ENCODE results near the gene CHRFAM7A. TPM values are rescaled to one million over a fixed set of nuclear protein-coding genes. Genes with fewer than 3 reads are reported as not detected.
"Not testable (repeated sequence)": the region's sequence is repeated elsewhere in the genome, so short reads cannot be mapped to it uniquely, and the experiment has no call there.

The CHRFAM7A gene
- polyA plus RNA-seq (ENCODE audit: insufficient read length in 3 of 3) = 1 to 10 TPM; 1.5 to 1.7 (median 1.6) TPM

GRCh38 chr15:30392766-30393663, at the start of gene CHRFAM7A:
Gene CHRFAM7A, minus strand, starts transcription at chr15:30393540. Its CDS starts 10,189 bp downstream, at chr15:30383351.
- DNase-seq (ENCODE audit: low read depth in 3 of 3, low spot score in 2 of 3) = not testable (repeated sequence)

- not testable (repeated sequence) for DNase-seq (ENCODE audit: low read depth in 3 of 3, low spot score in 2 of 3)
Observed at GRCh38 chr15:30438348-30438747, 45.0 kb upstream of the CHRFAM7A start.

GRCh38 chr15:30435878-30436277, 42.5 kb upstream of the CHRFAM7A start:
- DNase-seq (ENCODE audit: low read depth in 3 of 3, low spot score in 2 of 3) = not testable (repeated sequence)

- not testable (repeated sequence) for DNase-seq (ENCODE audit: low read depth in 3 of 3, low spot score in 2 of 3)
Observed at GRCh38 chr15:30420723-30421122, 27.4 kb upstream of the CHRFAM7A start.

GRCh38 chr15:30414160-30414559, 20.8 kb upstream of the CHRFAM7A start, which contains the start of gene GOLGA8R:
Gene GOLGA8R, minus strand, starts transcription at chr15:30414260. Its CDS starts 98 bp downstream, at chr15:30414162.
- not testable (repeated sequence) for DNase-seq (ENCODE audit: low read depth in 3 of 3, low spot score in 2 of 3)

- DNase-seq (ENCODE audit: low read depth in 3 of 3, low spot score in 2 of 3) = not testable (repeated sequence)
Observed at GRCh38 chr15:30407636-30408035, 14.3 kb upstream of the CHRFAM7A start.

- DNase-seq (ENCODE audit: low read depth in 3 of 3, low spot score in 2 of 3) = not testable (repeated sequence)
Observed at GRCh38 chr15:30398988-30399387, 5.6 kb upstream of the CHRFAM7A start.

GRCh38 chr15:30393664-30393991, 288 bp upstream of the CHRFAM7A start:
- not testable (repeated sequence) for DNase-seq (ENCODE audit: low read depth in 3 of 3, low spot score in 2 of 3)

- DNase-seq (ENCODE audit: low read depth in 3 of 3, low spot score in 2 of 3) = not testable (repeated sequence)
Observed at GRCh38 chr15:30386318-30386887, 6.9 kb downstream of the CHRFAM7A start.

GRCh38 chr15:30377082-30377413, 16.3 kb downstream of the CHRFAM7A start:
- not testable (repeated sequence) for DNase-seq (ENCODE audit: low read depth in 3 of 3, low spot score in 2 of 3)

- not testable (repeated sequence) for DNase-seq (ENCODE audit: low read depth in 3 of 3, low spot score in 2 of 3)
Observed at GRCh38 chr15:30376375-30377081, 16.8 kb downstream of the CHRFAM7A start.

- not testable (repeated sequence) for DNase-seq (ENCODE audit: low read depth in 3 of 3, low spot score in 2 of 3)
Observed at GRCh38 chr15:30375872-30376271, 17.5 kb downstream of the CHRFAM7A start.

GRCh38 chr15:30374862-30375261, 18.5 kb downstream of the CHRFAM7A start:
- DNase-seq (ENCODE audit: low read depth in 3 of 3, low spot score in 2 of 3) = not testable (repeated sequence)

GRCh38 chr15:30368271-30368670, 25.1 kb downstream of the CHRFAM7A start:
- DNase-seq (ENCODE audit: low read depth in 3 of 3, low spot score in 2 of 3) = not testable (repeated sequence)

GRCh38 chr15:30367246-30367645, 26.1 kb downstream of the CHRFAM7A start:
- not testable (repeated sequence) for DNase-seq (ENCODE audit: low read depth in 3 of 3, low spot score in 2 of 3)

GRCh38 chr15:30361404-30361803, 31.9 kb downstream of the CHRFAM7A start:
- not testable (repeated sequence) for DNase-seq (ENCODE audit: low read depth in 3 of 3, low spot score in 2 of 3)

GRCh38 chr15:30360990-30361389, 32.4 kb downstream of the CHRFAM7A start:
- DNase-seq (ENCODE audit: low read depth in 3 of 3, low spot score in 2 of 3) = not testable (repeated sequence)

GRCh38 chr15:30355043-30355442, 38.3 kb downstream of the CHRFAM7A start:
- not testable (repeated sequence) for DNase-seq (ENCODE audit: low read depth in 3 of 3, low spot score in 2 of 3)

GRCh38 chr15:30349803-30350202, 43.5 kb downstream of the CHRFAM7A start:
- not testable (repeated sequence) for DNase-seq (ENCODE audit: low read depth in 3 of 3, low spot score in 2 of 3)

GRCh38 chr15:30336584-30336983, 56.8 kb downstream of the CHRFAM7A start:
- DNase-seq (ENCODE audit: low read depth in 3 of 3, low spot score in 2 of 3) = not testable (repeated sequence)

GRCh38 chr15:30334152-30334551, 59.2 kb downstream of the CHRFAM7A start:
- DNase-seq (ENCODE audit: low read depth in 3 of 3, low spot score in 2 of 3) = not testable (repeated sequence)

All from right renal cortex interstitium (tissue), 3 donors.